HEK293 (cell line): Measurements from ENCODE around the gene HAAO.

Source experiments
- FEZF1 ChIP-seq: fragments of 450-650 bp; formaldehyde crosslinking; IDR thresholded peaks from 2 replicates; pipeline ENCODE4 v1.5.1; 2016; ENCODE audit warnings: missing biosample characterization, missing genetic modification characterization
- SP2 ChIP-seq: fragments of 450-650 bp; formaldehyde crosslinking; IDR thresholded peaks from 2 replicates; pipeline ENCODE4 v1.5.1; 2016; ENCODE audit warnings: missing biosample characterization, missing genetic modification characterization
- SP3 ChIP-seq: fragments of 450-650 bp; formaldehyde crosslinking; IDR thresholded peaks from 2 replicates; pipeline ENCODE4 v1.5.1; 2016; ENCODE audit warnings: missing biosample characterization, missing genetic modification characterization
- TCF7L2 ChIP-seq: IDR thresholded peaks from 2 replicates; pipeline ENCODE4 v1.6.1; 2011; ENCODE audit warnings: low read depth, mild to moderate bottlenecking, inconsistent platforms, low read length, moderate library complexity, borderline replicate concordance
- WT1 ChIP-seq: fragments of 450-650 bp; formaldehyde crosslinking; IDR thresholded peaks from 2 replicates; pipeline ENCODE4 v1.5.1; 2016; ENCODE audit warnings: missing biosample characterization, missing genetic modification characterization
- ZBTB17 ChIP-seq: fragments of 450-650 bp; formaldehyde crosslinking; IDR thresholded peaks from 2 replicates; pipeline ENCODE4 v1.5.1; 2016; ENCODE audit warnings: missing biosample characterization, missing genetic modification characterization
- ZBTB20 ChIP-seq: fragments of 450-650 bp; formaldehyde crosslinking; IDR thresholded peaks from 2 replicates; pipeline ENCODE4 v1.5.1; 2016; ENCODE audit warnings: missing biosample characterization, missing genetic modification characterization
- ZBTB21 ChIP-seq: fragments of 450-650 bp; formaldehyde crosslinking; IDR thresholded peaks from 2 replicates; pipeline ENCODE4 v1.5.1; 2017; ENCODE audit warnings: missing biosample characterization, missing genetic modification characterization
- ZFP3 ChIP-seq: fragments of 450-650 bp; formaldehyde crosslinking; IDR thresholded peaks from 2 replicates; pipeline ENCODE4 v1.5.1; 2016; ENCODE audit warnings: low read depth, missing biosample characterization, missing genetic modification characterization
- ZNF132 ChIP-seq: fragments of 450-650 bp; formaldehyde crosslinking; IDR thresholded peaks from 2 replicates; pipeline ENCODE4 v1.5.1; 2017; ENCODE audit warnings: missing biosample characterization, missing genetic modification characterization, borderline replicate concordance
- ZNF146 ChIP-seq: fragments of 450-650 bp; formaldehyde crosslinking; IDR thresholded peaks from 2 replicates; pipeline ENCODE4 v1.5.1; 2016; ENCODE audit warnings: missing biosample characterization, missing genetic modification characterization
- ZNF155 ChIP-seq: fragments of 450-650 bp; formaldehyde crosslinking; IDR thresholded peaks from 2 replicates; pipeline ENCODE4 v1.5.1; 2016; ENCODE audit warnings: missing biosample characterization, missing genetic modification characterization
- ZNF292 ChIP-seq: fragments of 450-650 bp; formaldehyde crosslinking; IDR thresholded peaks from 2 replicates; pipeline ENCODE4 v1.5.1; 2016; ENCODE audit warnings: low read depth, missing biosample characterization, missing genetic modification characterization, borderline replicate concordance
- ZNF324 ChIP-seq: fragments of 450-650 bp; formaldehyde crosslinking; IDR thresholded peaks from 2 replicates; pipeline ENCODE4 v1.5.1; 2016; ENCODE audit warnings: missing biosample characterization, missing genetic modification characterization
- ZNF354C ChIP-seq: fragments of 450-650 bp; formaldehyde crosslinking; IDR thresholded peaks from 2 replicates; pipeline ENCODE4 v1.5.1; 2016; ENCODE audit warnings: missing biosample characterization, missing genetic modification characterization, low read depth, borderline replicate concordance
- ZNF394 ChIP-seq: fragments of 450-650 bp; formaldehyde crosslinking; IDR thresholded peaks from 2 replicates; pipeline ENCODE4 v1.5.1; 2016; ENCODE audit warnings: missing biosample characterization, missing genetic modification characterization, mild to moderate bottlenecking, moderate library complexity, borderline replicate concordance
- ZNF510 ChIP-seq: fragments of 450-650 bp; formaldehyde crosslinking; IDR thresholded peaks from 2 replicates; pipeline ENCODE4 v1.5.1; 2018; ENCODE audit warnings: mild to moderate bottlenecking, missing genetic modification characterization, missing biosample characterization; ENCODE audit not compliant: insufficient replicate concordance
- ZNF560 ChIP-seq: fragments of 450-650 bp; formaldehyde crosslinking; IDR thresholded peaks from 2 replicates; pipeline ENCODE4 v1.5.1; 2017; ENCODE audit warnings: missing biosample characterization, missing genetic modification characterization, borderline replicate concordance
- ZNF600 ChIP-seq: fragments of 450-650 bp; formaldehyde crosslinking; IDR thresholded peaks from 2 replicates; pipeline ENCODE4 v1.5.1; 2016; ENCODE audit warnings: missing biosample characterization, missing genetic modification characterization
- ZNF624 ChIP-seq: fragments of 450-650 bp; formaldehyde crosslinking; IDR thresholded peaks from 2 replicates; pipeline ENCODE4 v1.5.1; 2017; ENCODE audit warnings: missing biosample characterization, missing genetic modification characterization
- ZNF626 ChIP-seq: fragments of 450-650 bp; sonication (Bioruptor Pico); formaldehyde crosslinking; IDR thresholded peaks from 2 replicates; pipeline ENCODE4 v1.5.1; 2018; ENCODE audit warnings: missing biosample characterization, missing genetic modification characterization, inconsistent platforms
- ZNF670 ChIP-seq: fragments of 450-650 bp; formaldehyde crosslinking; IDR thresholded peaks from 2 replicates; pipeline ENCODE4 v1.5.1; 2016; ENCODE audit warnings: missing biosample characterization, missing genetic modification characterization, low read depth
- ZNF692 ChIP-seq: fragments of 450-650 bp; formaldehyde crosslinking; IDR thresholded peaks from 2 replicates; pipeline ENCODE4 v1.5.1; 2016; ENCODE audit warnings: missing biosample characterization, missing genetic modification characterization
- ZNF704 ChIP-seq: fragments of 450-650 bp; formaldehyde crosslinking; IDR thresholded peaks from 2 replicates; pipeline ENCODE4 v1.5.1; 2016; ENCODE audit warnings: missing biosample characterization, missing genetic modification characterization
- ZNF792 ChIP-seq: fragments of 450-650 bp; formaldehyde crosslinking; IDR thresholded peaks from 2 replicates; pipeline ENCODE4 v1.5.1; 2016; ENCODE audit warnings: missing biosample characterization, missing genetic modification characterization
- TF ChIP-seq, protein P1 (sequence below): fragments of 450-650 bp; formaldehyde crosslinking; IDR thresholded peaks from 2 replicates; pipeline ENCODE4 v1.5.1; 2016; ENCODE audit warnings: missing biosample characterization, missing genetic modification characterization
- TF ChIP-seq, protein P2 (sequence below): fragments of 450-650 bp; formaldehyde crosslinking; IDR thresholded peaks from 2 replicates; pipeline ENCODE4 v1.5.1; 2016; ENCODE audit warnings: missing biosample characterization, missing genetic modification characterization
- TF ChIP-seq, protein P3 (sequence below): fragments of 450-650 bp; formaldehyde crosslinking; IDR thresholded peaks from 2 replicates; pipeline ENCODE4 v1.5.1; 2017; ENCODE audit warnings: missing biosample characterization, missing genetic modification characterization
- TF ChIP-seq, protein P4 (sequence below): fragments of 450-650 bp; formaldehyde crosslinking; IDR thresholded peaks from 2 replicates; pipeline ENCODE4 v1.5.1; 2017; ENCODE audit warnings: missing biosample characterization, missing genetic modification characterization

Gene HAAO

GRCh38 chr2:42810121-42810970 is 18.0 kb upstream of the HAAO start (continued):
- TF ChIP-seq FEZF1 (tag by site-specific recombination) (no peak), ZNF292 (tag by site-specific recombination) (no peak), ZNF670 (no peak), ZNF560 (tag by site-specific recombination) (no peak), ZNF394 (peak; percentile 80), ZNF692 (tag by site-specific recombination) (peak; percentile 79), ZNF704 (no peak), TCF7L2 (no peak), ZBTB21 (tag by site-specific recombination) (0 out of 2 replicates have a peak, but pooled peaks have one; percentile 18), ZBTB20 (tag by site-specific recombination) (peak; percentile 93), ZNF624 (tag by site-specific recombination) (no peak), ZNF792 (peak; percentile 69; the same call in 1 of the 2 replicates), ZNF146 (tag by site-specific recombination) (0 out of 2 replicates have a peak, but pooled peaks have one; percentile 9), ZBTB17 (tag by site-specific recombination) (peak; percentile 96), ZNF354C (no peak), WT1 (tag by site-specific recombination) (0 out of 2 replicates have a peak, but pooled peaks have one; percentile 38), ZNF600 (tag by site-specific recombination) (peak; percentile 96), ZNF626 (tag by site-specific recombination) (no peak), ZNF324 (peak; percentile 95), SP3 (tag by site-specific recombination) (peak; percentile 69), ZFP3 (tag by site-specific recombination) (no peak), ZNF510 (tag by site-specific recombination) (no peak), ZNF132 (no peak), SP2 (tag by site-specific recombination) (peak; percentile 65), ZNF155 (tag by site-specific recombination) (no peak)
- TF ChIP-seq, protein P1, sequence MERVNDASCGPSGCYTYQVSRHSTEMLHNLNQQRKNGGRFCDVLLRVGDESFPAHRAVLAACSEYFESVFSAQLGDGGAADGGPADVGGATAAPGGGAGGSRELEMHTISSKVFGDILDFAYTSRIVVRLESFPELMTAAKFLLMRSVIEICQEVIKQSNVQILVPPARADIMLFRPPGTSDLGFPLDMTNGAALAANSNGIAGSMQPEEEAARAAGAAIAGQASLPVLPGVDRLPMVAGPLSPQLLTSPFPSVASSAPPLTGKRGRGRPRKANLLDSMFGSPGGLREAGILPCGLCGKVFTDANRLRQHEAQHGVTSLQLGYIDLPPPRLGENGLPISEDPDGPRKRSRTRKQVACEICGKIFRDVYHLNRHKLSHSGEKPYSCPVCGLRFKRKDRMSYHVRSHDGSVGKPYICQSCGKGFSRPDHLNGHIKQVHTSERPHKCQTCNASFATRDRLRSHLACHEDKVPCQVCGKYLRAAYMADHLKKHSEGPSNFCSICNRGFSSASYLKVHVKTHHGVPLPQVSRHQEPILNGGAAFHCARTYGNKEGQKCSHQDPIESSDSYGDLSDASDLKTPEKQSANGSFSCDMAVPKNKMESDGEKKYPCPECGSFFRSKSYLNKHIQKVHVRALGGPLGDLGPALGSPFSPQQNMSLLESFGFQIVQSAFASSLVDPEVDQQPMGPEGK (tag by site-specific recombination) = no peak
- TF ChIP-seq, protein P2, sequence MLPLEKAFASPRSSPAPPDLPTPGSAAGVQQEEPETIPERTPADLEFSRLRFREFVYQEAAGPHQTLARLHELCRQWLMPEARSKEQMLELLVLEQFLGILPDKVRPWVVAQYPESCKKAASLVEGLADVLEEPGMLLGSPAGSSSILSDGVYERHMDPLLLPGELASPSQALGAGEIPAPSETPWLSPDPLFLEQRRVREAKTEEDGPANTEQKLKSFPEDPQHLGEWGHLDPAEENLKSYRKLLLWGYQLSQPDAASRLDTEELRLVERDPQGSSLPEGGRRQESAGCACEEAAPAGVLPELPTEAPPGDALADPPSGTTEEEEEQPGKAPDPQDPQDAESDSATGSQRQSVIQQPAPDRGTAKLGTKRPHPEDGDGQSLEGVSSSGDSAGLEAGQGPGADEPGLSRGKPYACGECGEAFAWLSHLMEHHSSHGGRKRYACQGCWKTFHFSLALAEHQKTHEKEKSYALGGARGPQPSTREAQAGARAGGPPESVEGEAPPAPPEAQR = peak; percentile 61; the same call in 1 of the 2 replicates
- TF ChIP-seq, protein P3, sequence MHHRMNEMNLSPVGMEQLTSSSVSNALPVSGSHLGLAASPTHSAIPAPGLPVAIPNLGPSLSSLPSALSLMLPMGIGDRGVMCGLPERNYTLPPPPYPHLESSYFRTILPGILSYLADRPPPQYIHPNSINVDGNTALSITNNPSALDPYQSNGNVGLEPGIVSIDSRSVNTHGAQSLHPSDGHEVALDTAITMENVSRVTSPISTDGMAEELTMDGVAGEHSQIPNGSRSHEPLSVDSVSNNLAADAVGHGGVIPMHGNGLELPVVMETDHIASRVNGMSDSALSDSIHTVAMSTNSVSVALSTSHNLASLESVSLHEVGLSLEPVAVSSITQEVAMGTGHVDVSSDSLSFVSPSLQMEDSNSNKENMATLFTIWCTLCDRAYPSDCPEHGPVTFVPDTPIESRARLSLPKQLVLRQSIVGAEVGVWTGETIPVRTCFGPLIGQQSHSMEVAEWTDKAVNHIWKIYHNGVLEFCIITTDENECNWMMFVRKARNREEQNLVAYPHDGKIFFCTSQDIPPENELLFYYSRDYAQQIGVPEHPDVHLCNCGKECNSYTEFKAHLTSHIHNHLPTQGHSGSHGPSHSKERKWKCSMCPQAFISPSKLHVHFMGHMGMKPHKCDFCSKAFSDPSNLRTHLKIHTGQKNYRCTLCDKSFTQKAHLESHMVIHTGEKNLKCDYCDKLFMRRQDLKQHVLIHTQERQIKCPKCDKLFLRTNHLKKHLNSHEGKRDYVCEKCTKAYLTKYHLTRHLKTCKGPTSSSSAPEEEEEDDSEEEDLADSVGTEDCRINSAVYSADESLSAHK = peak; percentile 29; the same call in 1 of the 2 replicates
- TF ChIP-seq, protein P4, sequence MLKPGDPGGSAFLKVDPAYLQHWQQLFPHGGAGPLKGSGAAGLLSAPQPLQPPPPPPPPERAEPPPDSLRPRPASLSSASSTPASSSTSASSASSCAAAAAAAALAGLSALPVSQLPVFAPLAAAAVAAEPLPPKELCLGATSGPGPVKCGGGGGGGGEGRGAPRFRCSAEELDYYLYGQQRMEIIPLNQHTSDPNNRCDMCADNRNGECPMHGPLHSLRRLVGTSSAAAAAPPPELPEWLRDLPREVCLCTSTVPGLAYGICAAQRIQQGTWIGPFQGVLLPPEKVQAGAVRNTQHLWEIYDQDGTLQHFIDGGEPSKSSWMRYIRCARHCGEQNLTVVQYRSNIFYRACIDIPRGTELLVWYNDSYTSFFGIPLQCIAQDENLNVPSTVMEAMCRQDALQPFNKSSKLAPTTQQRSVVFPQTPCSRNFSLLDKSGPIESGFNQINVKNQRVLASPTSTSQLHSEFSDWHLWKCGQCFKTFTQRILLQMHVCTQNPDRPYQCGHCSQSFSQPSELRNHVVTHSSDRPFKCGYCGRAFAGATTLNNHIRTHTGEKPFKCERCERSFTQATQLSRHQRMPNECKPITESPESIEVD = no peak
